GM21381 (cell line): ENCODE data around the gene HLA-DOB.
A peak's percentile ranks its signal among the peaks of the same experiment; 100 is the strongest.

Source experiments
- ATAC-seq: cut with Tn5 transposase; IDR thresholded peaks from one replicate; pipeline ENCODE4 v1.9.1; 2021; ENCODE audit warnings: mild to moderate bottlenecking, moderate library complexity; ENCODE audit not compliant: unreplicated experiment

Gene HLA-DOB

GRCh38 chr6:32816746-32817204 is at the start of gene HLA-DOB:
Gene HLA-DOB (minus strand): TSS chr6:32817002. CDS start chr6:32816951, 51 bp downstream.
- peak; percentile 49 for ATAC-seq

- ATAC-seq: no peak
These were observed 49.1 kb upstream of the HLA-DOB start for GRCh38 chr6:32865724-32866443.

GRCh38 chr6:32862725-32863124 is 45.9 kb upstream of the HLA-DOB start:
- ATAC-seq: no peak

- no peak for ATAC-seq
These were observed 43.9 kb upstream of the HLA-DOB start for GRCh38 chr6:32860674-32861073.

- no peak for ATAC-seq
These were observed 41.4 kb upstream of the HLA-DOB start for GRCh38 chr6:32858194-32858593.

GRCh38 chr6:32857156-32857891 is 40.5 kb upstream of the HLA-DOB start:
- ATAC-seq: no peak

- ATAC-seq: no peak
These were observed 38.8 kb upstream of the HLA-DOB start for GRCh38 chr6:32855467-32856174.

- peak; percentile 18 for ATAC-seq
These were observed 37.8 kb upstream of the HLA-DOB start for GRCh38 chr6:32854376-32855178.

GRCh38 chr6:32853541-32854375 is 37.0 kb upstream of the HLA-DOB start, which contains the start of the genes PSMB9 and TAP1:
Gene PSMB9 (plus strand): TSS chr6:32854192. CDS start chr6:32854230, 38 bp downstream.
Gene TAP1 (minus strand): TSS chr6:32853704. CDS start chr6:32853636, 68 bp downstream.
- peak; percentile 79 for ATAC-seq

GRCh38 chr6:32852844-32853540 is 36.2 kb upstream of the HLA-DOB start:
- peak; percentile 23 for ATAC-seq

- no peak for ATAC-seq
These were observed 35.4 kb upstream of the HLA-DOB start for GRCh38 chr6:32852018-32852843.

GRCh38 chr6:32851025-32851424 is 34.2 kb upstream of the HLA-DOB start:
- no peak for ATAC-seq

GRCh38 chr6:32849126-32849525 is 32.3 kb upstream of the HLA-DOB start:
- ATAC-seq: no peak

GRCh38 chr6:32847795-32848194 is 31.0 kb upstream of the HLA-DOB start:
- ATAC-seq: no peak

GRCh38 chr6:32847004-32847403 is 30.2 kb upstream of the HLA-DOB start:
- ATAC-seq: no peak

- ATAC-seq: no peak
These were observed 28.6 kb upstream of the HLA-DOB start for GRCh38 chr6:32845384-32845884.

GRCh38 chr6:32844839-32845383 is 28.1 kb upstream of the HLA-DOB start:
- no peak for ATAC-seq
